Fibroblast of gingiva (primary cell): Measurements from ENCODE around the gene WASF3.

Experiments used
- DNase-seq: peaks from one replicate; pipeline ENCODE4 v3.0.0-alpha.2; 2011; ENCODE audit warnings: low read depth

WASF3 gene

DNA sequence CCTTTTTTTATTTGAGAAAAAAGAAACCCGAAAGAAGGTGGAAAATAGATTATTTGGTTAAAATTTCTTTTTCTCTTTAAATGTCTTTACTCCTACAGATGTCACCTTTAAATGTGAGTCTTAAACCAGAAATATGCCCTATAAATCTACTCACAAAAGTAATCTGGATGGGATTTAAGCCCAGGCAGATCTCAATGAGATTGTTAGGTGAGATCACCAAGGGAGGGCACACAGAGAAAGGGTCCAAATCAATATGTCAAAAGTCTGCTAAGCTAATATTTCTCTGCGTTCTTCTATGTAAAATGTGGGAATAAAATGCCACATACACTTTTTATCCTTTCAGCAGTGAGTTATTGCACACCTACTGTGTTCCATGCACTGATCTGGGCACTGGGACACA is 32.9 kb downstream of the WASF3 start:
- DNase-seq, result no peak

DNA sequence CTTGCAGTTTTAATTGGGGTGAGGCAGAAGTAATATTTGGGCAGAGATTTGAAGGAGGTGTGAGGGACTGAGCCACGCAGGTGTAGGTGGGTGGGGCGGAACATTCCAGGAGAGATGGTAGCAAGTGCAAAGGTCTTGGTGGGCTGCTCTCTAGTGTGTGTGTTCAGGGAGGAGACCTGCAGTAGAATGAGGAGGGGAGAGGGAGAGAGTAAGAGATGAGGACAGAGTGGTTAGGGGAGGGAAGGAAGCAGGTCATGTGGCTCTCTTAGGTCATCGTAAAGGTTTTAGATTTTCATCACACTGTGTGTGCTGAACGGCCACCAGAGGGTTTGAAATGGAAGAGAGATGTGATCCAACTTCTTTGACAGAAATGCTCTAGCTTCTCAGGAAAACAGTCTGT is 33.5 kb downstream of the WASF3 start:
- DNase-seq, result no peak

DNA sequence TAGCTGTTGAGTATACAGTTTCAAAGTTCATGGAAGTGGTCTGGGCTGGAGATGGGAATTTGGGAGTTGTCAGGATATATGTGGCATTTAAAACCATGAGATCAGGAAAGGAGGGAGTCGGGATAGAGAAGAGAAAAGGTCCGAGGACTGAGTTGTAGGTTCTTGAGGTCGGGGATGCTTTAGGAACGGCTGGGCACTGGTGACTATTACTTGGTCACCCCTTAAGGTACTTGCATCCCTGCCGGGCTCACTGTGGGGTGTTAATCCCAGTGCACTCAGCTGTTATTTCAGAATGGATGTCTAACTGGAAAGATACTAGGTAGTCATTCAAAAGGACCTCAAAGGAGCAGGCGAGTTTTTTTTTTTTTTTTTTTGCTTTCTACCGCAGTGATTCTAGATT is 34.2 kb downstream of the WASF3 start:
- DNase-seq, result no peak

DNA sequence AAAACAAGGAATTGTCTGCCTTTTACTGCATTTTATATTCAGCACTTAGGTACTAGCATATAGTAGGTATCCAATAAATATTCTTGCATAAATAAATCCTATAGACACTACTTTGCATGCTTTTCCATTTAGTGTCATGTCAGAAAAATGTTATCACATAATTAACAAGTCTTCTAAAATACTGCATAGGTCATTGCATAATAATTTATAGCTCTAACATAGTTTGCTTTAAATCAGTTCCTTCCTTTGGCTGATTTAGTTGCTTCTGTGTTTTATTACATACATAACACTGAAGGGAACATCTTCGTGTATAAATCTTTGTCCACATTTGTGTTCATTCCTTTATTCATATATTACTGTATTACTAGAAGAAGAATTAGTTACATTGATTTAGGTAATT is 36.2 kb downstream of the WASF3 start:
- DNase-seq, result no peak

DNA sequence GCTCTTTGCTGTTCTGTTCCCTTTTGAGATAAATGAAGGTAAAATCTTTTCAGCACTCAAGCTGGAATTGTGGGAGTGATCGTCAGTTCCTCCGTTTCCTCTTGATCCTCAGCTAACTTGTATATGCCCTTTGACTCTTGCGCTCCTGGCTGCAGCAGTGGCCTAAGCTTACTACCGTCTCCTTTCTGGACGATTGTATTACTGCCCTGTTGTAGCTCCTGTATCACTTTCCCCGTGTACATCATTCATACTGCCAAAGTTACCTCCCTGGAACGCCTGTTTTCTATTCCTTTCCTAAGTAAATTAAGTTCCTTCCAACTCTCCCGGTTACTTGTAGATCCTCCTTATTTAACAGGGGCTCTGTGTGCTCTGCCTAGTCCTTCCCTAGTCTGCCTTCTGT is 36.9 kb downstream of the WASF3 start:
- no peak for DNase-seq

DNA sequence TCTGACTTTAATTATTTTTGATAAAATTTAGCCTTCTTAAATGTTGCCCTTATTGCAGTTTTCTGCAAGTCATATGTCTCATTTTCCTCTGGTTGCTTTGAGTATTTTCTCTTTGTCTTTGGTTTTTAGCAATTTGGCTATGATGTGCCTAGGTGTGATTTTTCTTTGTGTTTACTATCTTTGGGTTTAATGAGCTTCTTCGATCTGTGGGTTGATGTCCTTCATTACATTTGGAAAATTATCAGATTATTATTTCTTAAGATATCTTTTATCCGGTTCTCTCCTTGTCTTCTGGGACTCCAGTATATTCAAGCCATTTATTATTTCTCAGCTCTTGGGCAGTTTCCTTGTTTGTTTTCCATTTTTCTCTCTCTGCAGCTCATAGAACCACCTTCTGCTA is 39.0 kb downstream of the WASF3 start:
- DNase-seq, result no peak

DNA sequence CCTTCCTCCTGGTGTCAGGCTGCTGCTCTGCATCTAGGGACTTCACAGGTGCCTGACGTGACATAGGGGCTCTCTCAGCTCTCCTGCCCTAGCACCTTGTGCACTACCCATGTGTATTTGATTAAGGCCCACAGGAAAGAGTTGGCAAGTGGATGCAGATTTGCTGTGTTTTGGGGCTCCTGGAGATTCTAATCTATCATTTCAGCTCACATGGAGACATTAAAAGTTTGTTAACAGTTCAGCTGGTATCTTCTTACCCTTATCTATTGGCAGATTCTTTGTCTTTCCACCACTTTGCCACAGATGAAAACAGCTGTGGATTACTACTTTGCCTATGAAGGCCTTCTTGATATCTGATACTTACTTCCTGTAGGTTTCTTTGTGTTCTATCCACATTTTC is 41.9 kb downstream of the WASF3 start:
- no peak for DNase-seq

DNA sequence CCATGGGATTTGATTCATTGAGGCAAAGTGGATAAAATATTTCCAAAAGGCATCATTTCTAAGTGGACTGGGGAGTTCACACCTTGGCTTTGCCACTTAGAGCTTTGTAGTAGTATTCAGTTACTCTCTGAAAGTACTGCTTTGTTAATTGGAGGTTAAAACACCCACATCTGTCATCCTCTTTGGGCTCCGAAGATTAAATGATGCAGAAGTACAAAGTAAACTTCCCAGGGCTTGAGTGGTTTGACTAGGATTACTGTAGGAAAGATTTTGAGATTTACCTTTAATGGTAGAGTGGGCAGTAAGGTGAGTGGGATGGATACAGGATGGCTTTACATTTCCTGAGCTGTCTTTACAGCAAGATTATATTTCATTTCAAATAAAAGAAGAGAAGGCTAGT is 42.4 kb downstream of the WASF3 start:
- no peak for DNase-seq

DNA sequence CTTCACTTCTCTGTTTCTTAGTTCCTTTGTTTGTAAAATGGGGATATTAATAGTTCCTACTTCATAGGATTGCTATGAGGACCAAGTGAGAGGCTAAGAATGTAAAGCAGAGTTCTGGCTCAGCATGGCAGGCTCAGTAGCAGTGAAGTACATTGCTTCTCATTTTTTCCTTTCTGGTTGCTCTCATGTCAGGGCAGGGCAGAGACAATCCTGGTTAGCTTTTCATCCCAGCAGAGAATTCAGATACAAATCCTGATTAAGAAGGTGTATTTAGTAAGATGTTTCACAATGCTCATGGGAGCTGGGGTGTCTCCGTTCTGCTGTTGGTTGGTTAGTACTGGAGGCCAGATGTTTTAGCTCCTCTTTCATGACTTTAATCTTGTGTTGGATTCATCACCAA is 42.9 kb downstream of the WASF3 start:
- peak; percentile 20 for DNase-seq

DNA sequence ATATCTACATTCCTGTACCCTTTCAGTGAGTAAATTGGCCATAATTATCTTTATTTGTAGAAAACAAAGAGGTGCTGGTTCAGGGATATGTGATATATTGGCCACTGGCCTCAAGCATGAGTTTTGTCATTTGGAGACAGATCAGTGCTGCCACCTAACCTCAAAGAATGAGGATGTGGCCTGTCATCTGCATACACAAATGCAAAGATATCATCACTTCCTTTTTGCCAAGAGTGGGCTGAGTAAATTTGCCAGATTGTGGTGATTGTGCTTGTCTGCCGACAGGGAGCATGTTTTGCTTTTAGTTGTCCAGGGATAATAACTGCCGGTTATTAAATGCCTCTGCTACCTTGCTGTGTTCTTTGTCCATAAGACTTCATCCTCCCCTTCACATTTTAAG is 44.2 kb downstream of the WASF3 start:
- DNase-seq, result peak; percentile 6

DNA sequence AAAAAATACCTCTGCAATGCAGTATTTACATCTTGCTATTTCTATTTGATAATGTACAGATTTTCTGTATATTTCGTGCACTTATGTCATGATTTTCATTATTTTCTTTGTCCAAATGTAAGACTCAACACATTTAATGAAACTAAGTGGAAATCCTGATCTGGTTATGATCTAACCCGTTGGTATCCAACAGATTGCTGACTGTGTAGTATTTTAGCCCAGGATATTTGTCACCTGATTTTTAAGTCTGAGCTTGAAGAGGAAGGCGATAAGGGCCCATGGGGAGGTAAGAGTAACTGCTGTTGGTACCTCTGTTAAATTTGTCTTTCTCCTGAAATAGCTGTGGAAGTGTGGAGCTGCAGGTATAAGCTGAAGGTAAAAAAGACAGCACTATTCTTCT is 45.3 kb downstream of the WASF3 start:
- no peak for DNase-seq

DNA sequence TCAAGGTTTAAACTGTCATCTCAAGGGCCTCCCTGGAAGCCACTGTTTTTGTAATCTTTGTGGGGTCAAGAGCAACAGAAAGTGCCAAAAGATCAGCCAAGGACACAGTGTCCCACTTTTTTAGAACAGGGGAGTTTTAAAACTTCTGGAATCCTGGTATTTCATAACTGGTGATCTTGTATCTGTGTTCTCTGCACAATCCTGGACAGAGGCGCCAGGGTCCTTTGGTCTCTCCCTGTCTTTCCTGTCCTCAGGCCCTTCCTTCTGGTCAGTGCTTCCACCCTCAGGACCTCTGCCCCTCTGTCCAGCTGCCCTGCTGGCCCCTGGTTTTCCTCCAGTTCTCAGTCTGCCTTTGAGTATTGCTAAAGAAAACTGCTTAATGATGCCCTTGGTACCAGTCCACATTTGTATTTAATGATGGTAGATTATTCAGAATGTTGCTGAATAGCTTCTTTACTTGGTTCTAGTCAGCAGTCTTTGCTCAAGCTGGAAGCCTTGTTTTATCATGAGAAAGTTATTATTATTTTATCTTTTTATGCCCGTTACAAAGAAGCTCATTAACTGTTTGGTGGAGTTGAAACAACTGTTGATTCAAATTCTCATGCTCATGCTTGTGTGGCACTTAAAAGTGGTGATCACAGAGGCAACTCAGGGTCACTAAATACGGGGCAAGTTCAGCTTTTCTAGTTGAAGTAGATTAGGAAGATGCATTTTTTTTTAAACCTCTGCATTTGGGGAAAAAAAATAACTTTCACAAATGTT is 47.5 kb downstream of the WASF3 start:
- peak; percentile 63 for DNase-seq

DNA sequence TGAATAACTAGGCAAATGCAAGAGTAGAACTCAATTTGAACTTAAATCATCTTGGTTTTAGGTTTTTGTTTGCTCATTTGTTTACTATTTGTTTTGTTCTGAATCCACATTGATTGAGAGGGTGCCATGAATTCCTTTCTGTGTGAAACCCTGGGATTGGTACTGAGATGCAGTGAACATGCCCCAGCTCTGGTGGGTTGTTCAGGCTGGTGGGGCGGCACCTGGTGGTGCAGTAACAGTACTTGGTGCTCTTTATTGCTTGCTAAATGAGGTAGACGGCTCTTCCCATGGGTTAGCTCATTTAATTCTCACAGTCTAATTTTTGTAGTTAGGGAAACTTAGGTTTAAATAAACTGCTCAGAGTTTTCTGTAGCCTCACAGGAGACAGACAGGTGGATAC is 48.4 kb downstream of the WASF3 start:
- DNase-seq, result no peak

DNA sequence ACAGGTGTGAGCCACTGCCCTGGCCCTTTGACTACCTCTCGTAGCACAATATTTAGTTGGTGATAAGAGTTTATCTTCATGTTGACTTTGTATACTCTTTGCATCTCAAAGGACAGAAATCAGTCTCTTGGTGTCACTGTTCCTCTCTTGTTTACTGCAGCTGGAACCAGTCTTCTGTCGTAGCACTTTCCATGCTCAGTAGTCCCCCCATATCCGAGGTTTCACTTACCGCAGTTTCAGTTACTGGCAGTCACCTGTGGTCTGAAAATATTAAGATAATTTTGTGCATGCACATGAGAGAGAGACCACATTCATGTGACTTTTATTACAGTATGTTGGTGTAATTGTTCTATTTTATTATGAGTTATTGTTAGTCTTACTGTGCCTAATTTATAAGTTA is 49.1 kb downstream of the WASF3 start:
- no peak for DNase-seq

DNA sequence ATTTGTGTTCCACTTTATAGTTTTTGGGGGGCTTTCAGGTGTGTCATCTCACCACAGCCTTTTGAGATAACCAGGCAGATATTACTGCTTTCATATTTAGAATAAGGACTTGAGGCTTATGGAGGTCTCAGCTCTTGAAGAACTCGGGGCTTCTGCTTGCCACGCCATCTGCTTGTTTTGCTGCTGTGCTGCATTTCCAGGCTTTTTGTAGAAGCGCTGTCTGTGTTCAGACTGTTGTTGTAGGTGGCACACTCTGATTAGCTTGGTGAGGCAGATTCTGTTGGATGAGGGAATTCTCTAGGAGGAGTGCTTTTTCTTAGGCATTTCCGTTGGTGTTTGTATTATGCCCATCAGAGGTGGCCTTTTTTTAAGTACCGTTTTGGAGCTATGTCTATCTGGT is 57.2 kb downstream of the WASF3 start:
- no peak for DNase-seq

DNA sequence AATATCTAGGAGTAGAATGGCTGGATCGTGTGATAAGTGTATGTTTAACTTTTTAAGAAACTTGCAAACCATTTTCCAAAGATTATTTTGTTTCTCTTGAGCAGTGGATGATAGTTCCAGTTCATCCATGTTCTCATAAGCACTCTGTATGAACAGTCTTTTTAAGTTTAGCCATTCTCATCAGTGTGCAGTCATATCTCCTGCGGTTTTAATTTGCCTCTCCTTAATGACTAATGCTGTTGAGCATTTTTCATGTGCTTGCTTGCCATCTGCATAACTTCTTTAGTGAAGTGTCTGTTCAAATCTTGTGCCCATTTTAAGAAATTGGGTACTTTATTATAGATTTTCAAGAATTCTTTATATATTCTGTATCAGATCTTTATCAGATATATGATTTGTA is 58.6 kb downstream of the WASF3 start:
- no peak for DNase-seq

DNA sequence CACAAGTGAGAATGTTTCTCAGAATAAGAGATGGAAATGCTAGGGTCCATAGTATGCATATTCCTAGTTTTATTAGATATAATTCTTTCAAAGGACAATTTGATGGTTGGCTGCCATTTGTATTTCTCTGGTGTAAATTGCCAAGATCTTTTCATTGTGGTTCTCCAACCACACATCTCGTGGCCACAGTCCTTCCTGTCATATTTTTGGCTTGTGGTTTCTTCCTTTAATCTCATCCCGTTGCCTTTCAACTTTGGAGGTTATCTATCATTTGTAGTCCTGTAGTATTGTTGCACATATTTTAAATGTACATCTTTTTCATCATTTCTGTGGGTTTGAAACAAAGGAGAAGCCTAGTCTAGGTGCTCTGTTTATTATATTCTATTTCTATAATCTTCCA is 61.2 kb downstream of the WASF3 start:
- no peak for DNase-seq

DNA sequence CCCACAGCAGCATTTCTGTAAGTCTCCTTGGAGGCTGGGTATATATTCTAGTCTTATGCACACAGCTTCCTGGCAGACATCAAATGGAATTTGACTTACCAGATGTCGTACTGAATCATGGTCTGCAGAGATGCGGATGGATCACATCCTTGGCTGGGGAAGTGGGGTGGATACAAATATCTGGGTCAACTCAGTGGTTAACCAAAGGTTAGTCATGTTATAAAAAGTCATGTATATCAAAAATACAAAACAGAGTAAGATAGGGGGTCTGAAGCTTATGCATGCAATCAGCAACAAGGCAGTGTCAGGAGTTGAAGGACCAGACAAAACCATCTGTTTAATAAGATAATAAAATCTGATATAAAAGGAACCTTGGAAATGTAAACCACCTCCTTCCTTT is 61.9 kb downstream of the WASF3 start:
- DNase-seq, result peak; percentile 10

DNA sequence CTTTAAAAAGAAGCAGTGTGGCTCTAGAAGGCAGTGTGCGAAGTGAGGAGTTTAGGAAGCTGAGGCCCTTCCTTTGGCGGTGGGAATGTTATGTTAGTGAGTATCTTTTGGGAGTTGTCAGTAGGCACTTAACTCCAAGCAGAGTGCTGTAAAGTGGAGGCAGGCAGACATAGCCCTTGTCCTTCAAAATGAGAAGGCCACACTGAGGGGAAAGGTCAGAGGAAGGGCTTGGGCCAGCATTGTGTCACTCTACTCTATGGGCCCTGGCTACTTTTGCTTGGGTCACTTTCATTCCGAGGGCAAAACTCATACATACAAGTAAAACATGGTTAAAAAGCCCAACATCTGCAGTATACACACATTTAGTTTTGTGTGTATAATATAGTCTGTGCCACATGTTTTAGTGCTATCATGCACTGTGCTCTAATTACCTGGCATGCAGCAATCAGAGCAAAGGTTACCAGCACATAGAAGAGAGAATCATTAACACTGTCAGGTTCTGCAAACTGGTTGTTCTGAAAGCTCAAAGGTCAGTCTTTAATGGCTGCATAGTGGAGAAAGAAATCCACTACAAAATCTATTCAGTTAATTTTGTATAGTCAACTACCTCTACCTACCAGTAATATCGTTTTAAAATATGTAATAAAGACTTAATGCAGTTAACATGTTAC is 64.4 kb downstream of the WASF3 start:
- no peak for DNase-seq

DNA sequence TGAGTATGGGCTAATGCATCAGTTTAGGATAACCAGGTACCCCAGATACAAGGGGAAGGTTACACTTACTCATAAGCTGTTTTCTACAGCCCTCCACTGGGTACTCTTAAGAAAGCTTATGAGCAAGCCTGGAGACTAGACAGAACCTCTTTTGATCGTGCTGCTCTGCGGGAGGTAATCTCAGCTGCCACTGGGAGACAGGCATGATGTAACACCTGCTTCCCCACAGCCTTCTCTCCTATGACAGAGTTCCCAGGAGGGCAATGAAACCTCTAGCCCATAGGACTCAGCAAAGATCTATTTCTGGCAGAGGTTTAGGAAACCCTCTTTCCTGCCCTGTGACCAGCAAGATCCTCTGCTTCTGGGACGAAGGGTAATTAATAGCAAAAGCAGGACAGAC is 65.6 kb downstream of the WASF3 start:
- no peak for DNase-seq

DNA sequence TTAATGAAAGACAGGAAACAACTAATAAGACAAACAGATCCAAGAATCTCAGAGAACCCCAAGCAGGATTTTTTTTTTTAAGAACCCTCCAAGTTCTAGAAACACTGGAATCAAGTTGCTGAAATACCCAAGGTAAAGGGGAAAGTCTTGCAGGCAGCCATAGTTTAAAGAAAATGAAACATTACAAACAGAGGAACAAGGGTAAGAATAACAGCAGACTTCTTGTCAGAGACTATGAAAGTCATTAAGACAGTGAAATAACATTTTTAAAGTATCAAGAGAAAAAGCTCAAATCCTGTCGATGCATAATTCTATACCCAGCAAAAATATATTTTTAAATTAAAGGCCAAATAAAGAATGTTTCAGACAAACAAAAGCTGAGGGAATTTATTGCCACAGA is 67.1 kb downstream of the WASF3 start:
- DNase-seq, result no peak

DNA sequence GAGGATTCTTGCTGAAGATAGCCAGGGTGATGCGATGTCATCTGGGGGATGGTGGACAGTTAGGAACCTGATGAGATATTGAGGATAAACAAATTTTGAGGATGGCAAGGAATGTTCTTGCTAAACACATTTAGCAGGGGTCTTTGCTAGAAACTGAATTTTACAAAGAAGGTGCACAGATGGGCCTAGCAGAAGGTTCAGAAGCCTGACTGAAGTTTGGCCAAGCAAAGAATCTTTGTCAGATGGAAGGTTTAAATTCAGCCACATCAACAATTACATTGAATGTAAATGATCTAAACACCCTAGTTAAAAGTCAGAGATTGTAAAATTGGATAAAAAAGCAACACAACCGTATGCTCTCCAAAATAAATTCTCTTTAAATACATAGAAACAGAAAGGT is 68.8 kb downstream of the WASF3 start:
- DNase-seq, result no peak

DNA sequence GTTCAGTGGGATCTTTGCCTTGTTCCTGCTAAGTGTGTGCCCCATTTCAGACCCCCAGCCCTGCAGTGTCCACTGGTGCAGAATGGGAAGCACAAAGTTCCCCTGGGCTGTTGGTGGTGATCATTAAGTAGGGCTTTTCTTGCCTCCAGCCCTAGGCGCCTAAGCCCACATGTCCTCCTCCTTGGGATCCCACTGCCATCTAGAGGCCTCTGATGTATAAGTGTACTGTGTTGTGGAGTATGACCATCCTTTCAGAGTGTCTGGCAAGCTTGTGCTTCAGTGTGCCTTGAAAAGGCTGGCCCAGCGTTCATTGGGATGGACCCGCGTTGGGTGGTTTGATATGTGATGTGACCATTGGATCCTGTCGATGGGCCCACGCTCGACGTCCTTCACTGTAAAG is 71.2 kb downstream of the WASF3 start:
- DNase-seq, result peak; percentile 7

DNA sequence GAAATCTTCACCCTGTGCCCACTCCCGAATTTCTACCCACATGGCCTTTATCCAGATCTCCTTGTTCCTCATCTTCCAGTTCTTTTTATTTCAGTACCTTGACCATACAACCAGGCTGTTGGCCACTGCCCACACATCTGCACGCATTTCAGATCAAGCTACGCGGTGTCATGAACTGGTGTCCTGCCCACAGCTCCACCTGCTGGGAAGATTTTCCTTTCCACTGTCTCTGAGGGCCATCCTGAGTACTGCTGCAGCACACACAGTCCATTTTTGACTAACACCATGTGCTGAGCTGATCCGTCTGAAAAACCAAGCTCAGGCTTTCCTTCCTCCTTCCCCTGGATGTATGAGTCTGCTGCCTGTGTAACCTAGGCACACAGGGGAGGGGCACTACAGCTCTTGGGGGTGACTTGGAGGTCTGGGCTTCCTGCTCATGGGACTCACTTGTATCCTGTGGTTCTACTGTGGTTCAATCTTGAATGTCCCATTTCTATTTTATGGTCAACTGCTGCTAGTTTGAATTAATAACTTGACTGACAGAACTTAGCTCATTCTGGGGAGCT is 71.9 kb downstream of the WASF3 start:
- no peak for DNase-seq
